Gastrocnemius medialis (tissue), 4 donors: Measurements from ENCODE around the gene TMEM240.

Source experiments
- POLR2A ChIP-seq, 2 donors: fragments of 450-650 bp; IDR thresholded peaks; one replicate each; pipeline ENCODE4 v1.6.1; 2017; ENCODE audit warnings: antibody characterized with exemption in 2 of 2, mild to moderate bottlenecking in 2 of 2, moderate library complexity in 2 of 2
- TF ChIP-seq, protein P1 (sequence below), 5 experiments: fragments of 450-650 bp in 3 of 5; fragments of 200-600 bp in 2 of 5; sonication (generic) in 2 of 5; IDR thresholded peaks in 4 of 5; conservative IDR thresholded peaks in 1 of 5; 1 replicate in 4 of 5; 2 replicates in 1 of 5; pipeline ENCODE4 v1.5.1; 2016 to 2019; ENCODE audit warnings: antibody characterized with exemption in 5 of 5, mild to moderate bottlenecking in 3 of 5, moderate library complexity in 3 of 5

DNA sequence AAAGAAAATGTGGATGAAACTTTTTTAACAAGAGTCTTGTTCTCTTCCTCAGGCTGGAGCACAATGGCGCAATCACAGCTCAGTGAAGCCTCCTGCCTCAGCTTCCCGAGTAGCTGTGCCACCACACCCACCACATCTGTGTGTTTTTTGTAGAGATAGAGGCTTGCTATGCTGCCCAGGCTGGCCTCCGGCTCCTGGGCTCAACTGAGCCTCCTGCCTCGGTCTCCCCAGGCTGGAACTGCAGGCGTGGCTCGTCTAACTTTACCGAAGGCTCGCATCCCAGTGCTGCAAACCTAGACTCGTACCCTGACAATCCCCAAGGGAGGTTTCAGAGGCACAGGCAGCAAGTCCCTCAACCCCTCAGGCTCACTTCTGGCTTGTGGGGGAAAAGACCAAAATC, 19.8 kb upstream of the TMEM240 start:
- TF ChIP-seq, protein P1, sequence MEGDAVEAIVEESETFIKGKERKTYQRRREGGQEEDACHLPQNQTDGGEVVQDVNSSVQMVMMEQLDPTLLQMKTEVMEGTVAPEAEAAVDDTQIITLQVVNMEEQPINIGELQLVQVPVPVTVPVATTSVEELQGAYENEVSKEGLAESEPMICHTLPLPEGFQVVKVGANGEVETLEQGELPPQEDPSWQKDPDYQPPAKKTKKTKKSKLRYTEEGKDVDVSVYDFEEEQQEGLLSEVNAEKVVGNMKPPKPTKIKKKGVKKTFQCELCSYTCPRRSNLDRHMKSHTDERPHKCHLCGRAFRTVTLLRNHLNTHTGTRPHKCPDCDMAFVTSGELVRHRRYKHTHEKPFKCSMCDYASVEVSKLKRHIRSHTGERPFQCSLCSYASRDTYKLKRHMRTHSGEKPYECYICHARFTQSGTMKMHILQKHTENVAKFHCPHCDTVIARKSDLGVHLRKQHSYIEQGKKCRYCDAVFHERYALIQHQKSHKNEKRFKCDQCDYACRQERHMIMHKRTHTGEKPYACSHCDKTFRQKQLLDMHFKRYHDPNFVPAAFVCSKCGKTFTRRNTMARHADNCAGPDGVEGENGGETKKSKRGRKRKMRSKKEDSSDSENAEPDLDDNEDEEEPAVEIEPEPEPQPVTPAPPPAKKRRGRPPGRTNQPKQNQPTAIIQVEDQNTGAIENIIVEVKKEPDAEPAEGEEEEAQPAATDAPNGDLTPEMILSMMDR (IDR thresholded peaks at IDR 0.05 in 4 of 5, conservative IDR thresholded peaks at IDR 0.05 in 1 of 5): no peak
- TF ChIP-seq POLR2A (IDR thresholded peaks at IDR 0.05): no peak
